Tongue (tissue), 2 donors: ENCODE data around the gene MRPL4. TPM values are rescaled to one million over a fixed set of nuclear protein-coding genes. Genes with fewer than 3 reads are reported as not detected.

Source experiments
- DNase-seq: peaks from one replicate; pipeline ENCODE4 v3.0.0-alpha.2; 2015
- total RNA-seq: library from RNA; depleted of rRNA; stranded (reverse); fragments of >200 nt; gene quantifications from one replicate; pipeline ENCODE4 v1.2.3, GENCODE V29; 2014

The MRPL4 gene
- total RNA-seq, result 26.4 TPM

- peak; percentile 99 for DNase-seq
These were observed at the start of gene MRPL4 for GRCh38 chr19:10251792-10252694. TSS of gene MRPL4 (plus strand) at chr19:10252214. CDS start at chr19:10252254, 40 bp downstream.

- no peak for DNase-seq
These were observed 48.3 kb upstream of the MRPL4 start for GRCh38 chr19:10203686-10204085.

GRCh38 chr19:10205636-10206035, 46.4 kb upstream of the MRPL4 start:
- no peak for DNase-seq

GRCh38 chr19:10206226-10206885, 45.7 kb upstream of the MRPL4 start:
- no peak for DNase-seq

GRCh38 chr19:10207026-10207425, 45.0 kb upstream of the MRPL4 start:
- no peak for DNase-seq

GRCh38 chr19:10209315-10209714, 42.7 kb upstream of the MRPL4 start:
- no peak for DNase-seq

- DNase-seq, result no peak
These were observed 41.0 kb upstream of the MRPL4 start for GRCh38 chr19:10211061-10211460.

GRCh38 chr19:10211691-10212090, 40.3 kb upstream of the MRPL4 start:
- DNase-seq, result no peak

- no peak for DNase-seq
These were observed 37.2 kb upstream of the MRPL4 start for GRCh38 chr19:10214784-10215183.

- no peak for DNase-seq
These were observed 34.9 kb upstream of the MRPL4 start for GRCh38 chr19:10217085-10217484.

GRCh38 chr19:10219678-10220077, 32.3 kb upstream of the MRPL4 start:
- DNase-seq, result no peak

- no peak for DNase-seq
These were observed 31.3 kb upstream of the MRPL4 start for GRCh38 chr19:10220695-10221094.

GRCh38 chr19:10222201-10222890, 29.7 kb upstream of the MRPL4 start:
- no peak for DNase-seq

GRCh38 chr19:10223488-10224213, 28.4 kb upstream of the MRPL4 start:
- no peak for DNase-seq

- no peak for DNase-seq
These were observed 27.7 kb upstream of the MRPL4 start for GRCh38 chr19:10224337-10224736.

GRCh38 chr19:10226021-10226375, 26.0 kb upstream of the MRPL4 start:
- no peak for DNase-seq

- DNase-seq, result peak; percentile 93
These were observed 25.5 kb upstream of the MRPL4 start for GRCh38 chr19:10226376-10227025.

GRCh38 chr19:10227026-10227971, 24.7 kb upstream of the MRPL4 start:
- DNase-seq, result peak; percentile 81

GRCh38 chr19:10228393-10228792, 23.6 kb upstream of the MRPL4 start:
- no peak for DNase-seq

GRCh38 chr19:10228920-10229319, 23.1 kb upstream of the MRPL4 start:
- peak; percentile 42 for DNase-seq
